PC-9 (cell line): ENCODE results near the gene HKDC1.

Experiments used
- EZH2 ChIP-seq: fragments of 200-600 bp; sonication (generic); IDR thresholded peaks from 2 replicates; pipeline ENCODE4 v1.8.0; 2017; ENCODE audit warnings: antibody characterized with exemption, low read depth
- TF ChIP-seq, protein P1 (sequence below): fragments of 200-600 bp; sonication (generic); conservative IDR thresholded peaks from 2 replicates; pipeline ENCODE4 v1.6.1; 2017; ENCODE audit warnings: mixed run types, antibody characterized with exemption, mild to moderate bottlenecking, moderate library complexity

DNA sequence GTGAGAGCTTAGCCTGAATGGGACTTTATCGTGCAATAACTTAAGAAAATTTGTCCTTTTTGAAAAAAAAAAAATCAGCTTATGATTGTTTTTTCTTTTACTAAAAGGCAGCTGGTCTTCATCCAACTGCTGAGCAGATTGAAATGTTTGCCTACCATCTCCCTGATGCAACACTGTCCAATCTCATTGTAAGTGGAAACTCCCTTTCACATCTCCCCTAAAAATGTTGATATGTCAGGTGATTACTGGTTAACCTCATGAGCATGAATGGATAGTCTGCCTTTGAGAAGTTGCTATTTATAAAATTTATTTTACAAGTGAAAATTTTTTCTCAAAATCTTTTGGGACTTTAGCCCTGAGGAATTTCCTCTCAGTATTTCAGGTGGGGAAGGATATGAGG is 17.8 kb upstream of the HKDC1 start:
- TF ChIP-seq, protein P1, sequence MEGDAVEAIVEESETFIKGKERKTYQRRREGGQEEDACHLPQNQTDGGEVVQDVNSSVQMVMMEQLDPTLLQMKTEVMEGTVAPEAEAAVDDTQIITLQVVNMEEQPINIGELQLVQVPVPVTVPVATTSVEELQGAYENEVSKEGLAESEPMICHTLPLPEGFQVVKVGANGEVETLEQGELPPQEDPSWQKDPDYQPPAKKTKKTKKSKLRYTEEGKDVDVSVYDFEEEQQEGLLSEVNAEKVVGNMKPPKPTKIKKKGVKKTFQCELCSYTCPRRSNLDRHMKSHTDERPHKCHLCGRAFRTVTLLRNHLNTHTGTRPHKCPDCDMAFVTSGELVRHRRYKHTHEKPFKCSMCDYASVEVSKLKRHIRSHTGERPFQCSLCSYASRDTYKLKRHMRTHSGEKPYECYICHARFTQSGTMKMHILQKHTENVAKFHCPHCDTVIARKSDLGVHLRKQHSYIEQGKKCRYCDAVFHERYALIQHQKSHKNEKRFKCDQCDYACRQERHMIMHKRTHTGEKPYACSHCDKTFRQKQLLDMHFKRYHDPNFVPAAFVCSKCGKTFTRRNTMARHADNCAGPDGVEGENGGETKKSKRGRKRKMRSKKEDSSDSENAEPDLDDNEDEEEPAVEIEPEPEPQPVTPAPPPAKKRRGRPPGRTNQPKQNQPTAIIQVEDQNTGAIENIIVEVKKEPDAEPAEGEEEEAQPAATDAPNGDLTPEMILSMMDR = no peak
- no peak for TF ChIP-seq EZH2
